WTC11 (cell line): ENCODE results near the gene TRIM46.

Experiments
- ATF1 ChIP-seq: sonication (generic); formaldehyde crosslinking; IDR thresholded peaks from 2 replicates; pipeline ENCODE4 v1.8.1; 2023; ENCODE audit warnings: mild to moderate bottlenecking, moderate library complexity, missing genetic modification reagents
- CREB1 ChIP-seq: sonication (generic); formaldehyde crosslinking; IDR thresholded peaks from 2 replicates; pipeline ENCODE4 v1.8.0; 2023; ENCODE audit warnings: mild to moderate bottlenecking, missing genetic modification reagents
- CTCF ChIP-seq: fragments of 200-600 bp; IDR thresholded peaks from 2 replicates; pipeline ENCODE4 v1.8.0; 2022; ENCODE audit warnings: antibody characterized with exemption
- FOXJ3 ChIP-seq: sonication (generic); formaldehyde crosslinking; IDR thresholded peaks from 2 replicates; pipeline ENCODE4 v1.9.0; 2021; ENCODE audit warnings: missing genetic modification reagents, mild to moderate bottlenecking, borderline replicate concordance
- NFYB ChIP-seq: sonication (generic); formaldehyde crosslinking; conservative IDR thresholded peaks from 2 replicates; pipeline ENCODE4 v1.8.0; 2022; ENCODE audit warnings: low read depth, missing genetic modification reagents
- SMAD4 ChIP-seq: sonication (generic); formaldehyde crosslinking; IDR thresholded peaks from 2 replicates; pipeline ENCODE4 v1.8.0; 2022; ENCODE audit warnings: mild to moderate bottlenecking, missing genetic modification reagents
- SOX15 ChIP-seq: fragments of 250-450 bp; sonication (Bioruptor Pico); IDR thresholded peaks from 2 replicates; pipeline ENCODE4 v1.9.0; 2021; ENCODE audit warnings: mild to moderate bottlenecking
- ZBTB21 ChIP-seq: sonication (generic); formaldehyde crosslinking; IDR thresholded peaks from 2 replicates; pipeline ENCODE4 v1.8.1; 2023; ENCODE audit warnings: mild to moderate bottlenecking, missing genetic modification reagents, borderline replicate concordance
- TF ChIP-seq, protein P1 (sequence below): sonication (generic); formaldehyde crosslinking; IDR thresholded peaks from 2 replicates; pipeline ENCODE4 v1.8.1; 2022; ENCODE audit warnings: missing genetic modification reagents, borderline replicate concordance

DNA sequence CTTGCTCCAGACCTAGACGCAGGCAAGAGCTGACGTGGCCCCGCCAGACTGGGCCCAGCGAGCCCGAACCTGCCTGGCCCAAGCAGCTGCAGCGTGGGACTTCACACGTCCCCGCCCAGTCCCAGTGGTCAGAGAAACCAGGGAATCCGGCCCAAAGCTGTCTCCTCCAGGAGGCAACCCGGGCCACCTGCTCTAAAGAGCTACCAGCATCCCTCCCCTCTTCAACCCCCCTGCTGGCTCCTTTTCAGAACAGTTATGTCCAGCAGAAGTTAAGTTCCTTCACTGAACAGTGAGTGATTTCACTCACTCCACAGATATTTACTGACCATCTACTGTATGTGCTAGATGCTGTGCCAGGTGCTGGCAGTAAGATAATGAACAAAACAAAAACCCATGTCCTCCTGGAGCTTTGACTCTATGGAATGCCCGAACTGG lies 48.1 kb upstream of the TRIM46 start:
- TF ChIP-seq SOX15 (CRISPR knock-in tag) (no peak), CREB1 (CRISPR knock-in tag) (no peak), SMAD4 (CRISPR knock-in tag) (no peak), ATF1 (CRISPR knock-in tag) (no peak), NFYB (CRISPR knock-in tag) (no peak), CTCF (no peak), FOXJ3 (no peak), ZBTB21 (no peak)
- TF ChIP-seq, protein P1, sequence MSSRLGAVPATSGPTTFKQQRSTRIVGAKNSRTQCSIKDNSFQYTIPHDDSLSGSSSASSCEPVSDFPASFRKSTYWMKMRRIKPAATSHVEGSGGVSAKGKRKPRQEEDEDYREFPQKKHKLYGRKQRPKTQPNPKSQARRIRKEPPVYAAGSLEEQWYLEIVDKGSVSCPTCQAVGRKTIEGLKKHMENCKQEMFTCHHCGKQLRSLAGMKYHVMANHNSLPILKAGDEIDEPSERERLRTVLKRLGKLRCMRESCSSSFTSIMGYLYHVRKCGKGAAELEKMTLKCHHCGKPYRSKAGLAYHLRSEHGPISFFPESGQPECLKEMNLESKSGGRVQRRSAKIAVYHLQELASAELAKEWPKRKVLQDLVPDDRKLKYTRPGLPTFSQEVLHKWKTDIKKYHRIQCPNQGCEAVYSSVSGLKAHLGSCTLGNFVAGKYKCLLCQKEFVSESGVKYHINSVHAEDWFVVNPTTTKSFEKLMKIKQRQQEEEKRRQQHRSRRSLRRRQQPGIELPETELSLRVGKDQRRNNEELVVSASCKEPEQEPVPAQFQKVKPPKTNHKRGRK (CRISPR knock-in tag), result no peak
